ENCODE data around the gene TNFRSF4.

The TNFRSF4 gene

DNA sequence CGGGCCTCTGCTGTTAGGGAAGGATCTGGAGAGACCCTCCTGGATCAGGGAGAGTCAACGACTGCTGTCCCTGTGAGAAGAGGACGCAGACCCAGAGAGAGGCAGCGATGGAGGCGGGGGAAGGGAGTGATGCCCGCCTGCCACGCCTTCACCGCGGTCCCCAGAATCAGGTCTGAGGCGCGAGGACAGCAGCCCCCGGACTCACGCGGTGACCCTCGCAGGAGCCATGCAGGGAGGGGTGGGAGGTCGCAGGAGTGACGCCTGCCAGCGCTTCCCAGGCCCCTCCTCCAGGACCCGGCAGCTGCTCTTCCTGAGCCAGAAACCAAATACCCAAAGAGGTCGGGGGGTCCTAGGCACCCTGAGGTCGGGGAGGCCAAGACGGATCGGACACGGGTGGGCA, 6.2 kb upstream of the TNFRSF4 start:
- POLR2A ChIA-PET (ENCODE audit: low non-redundant PET) = no interaction called here

DNA sequence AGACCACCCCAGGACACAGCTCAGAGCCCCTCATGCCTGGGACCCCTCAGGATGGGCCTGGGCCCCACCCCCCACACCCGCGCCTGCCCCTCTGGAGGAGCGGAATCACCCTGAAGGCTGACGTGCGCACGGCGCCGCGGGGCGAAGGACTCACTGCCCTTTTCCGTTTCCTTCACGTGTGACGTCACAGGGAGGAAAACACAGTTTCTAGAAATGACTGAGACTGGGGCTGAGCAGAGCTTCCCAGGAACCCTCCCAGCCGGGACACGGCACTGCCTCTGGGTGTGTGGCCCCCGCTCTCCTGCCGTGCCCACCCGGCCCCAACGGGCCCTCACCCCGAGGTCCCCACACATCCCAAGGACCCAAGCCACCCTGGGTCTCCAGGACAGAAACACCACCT, 5.4 kb upstream of the TNFRSF4 start:
- H3K27ac ChIP-seq = peak overlapping the region; percentile 75
- CTCF ChIA-PET = no interaction called here
- DNase-seq (ENCODE audit: low spot score) = no peak
- TF ChIP-seq, protein P1, sequence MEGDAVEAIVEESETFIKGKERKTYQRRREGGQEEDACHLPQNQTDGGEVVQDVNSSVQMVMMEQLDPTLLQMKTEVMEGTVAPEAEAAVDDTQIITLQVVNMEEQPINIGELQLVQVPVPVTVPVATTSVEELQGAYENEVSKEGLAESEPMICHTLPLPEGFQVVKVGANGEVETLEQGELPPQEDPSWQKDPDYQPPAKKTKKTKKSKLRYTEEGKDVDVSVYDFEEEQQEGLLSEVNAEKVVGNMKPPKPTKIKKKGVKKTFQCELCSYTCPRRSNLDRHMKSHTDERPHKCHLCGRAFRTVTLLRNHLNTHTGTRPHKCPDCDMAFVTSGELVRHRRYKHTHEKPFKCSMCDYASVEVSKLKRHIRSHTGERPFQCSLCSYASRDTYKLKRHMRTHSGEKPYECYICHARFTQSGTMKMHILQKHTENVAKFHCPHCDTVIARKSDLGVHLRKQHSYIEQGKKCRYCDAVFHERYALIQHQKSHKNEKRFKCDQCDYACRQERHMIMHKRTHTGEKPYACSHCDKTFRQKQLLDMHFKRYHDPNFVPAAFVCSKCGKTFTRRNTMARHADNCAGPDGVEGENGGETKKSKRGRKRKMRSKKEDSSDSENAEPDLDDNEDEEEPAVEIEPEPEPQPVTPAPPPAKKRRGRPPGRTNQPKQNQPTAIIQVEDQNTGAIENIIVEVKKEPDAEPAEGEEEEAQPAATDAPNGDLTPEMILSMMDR (conservative IDR thresholded peaks at IDR 0.05; ENCODE audit: low read depth) = no peak
- POLR2A ChIA-PET (ENCODE audit: low non-redundant PET) = no interaction called here

More for the DNA sequence above, 6.2 kb upstream of the TNFRSF4 start:
- H3K27ac ChIP-seq = peak overlapping the region; percentile 75; the same call in 1 of the 2 replicates
- no peak for DNase-seq (ENCODE audit: low spot score)
- CTCF ChIA-PET = interaction anchor here (0.7 kb wide), 1 partner anchor 206 kb away, joined by 3 read pairs; no protein-coding TSS in a partner anchor
- TF ChIP-seq, protein P1 (conservative IDR thresholded peaks at IDR 0.05; ENCODE audit: low read depth) = no peak

DNA sequence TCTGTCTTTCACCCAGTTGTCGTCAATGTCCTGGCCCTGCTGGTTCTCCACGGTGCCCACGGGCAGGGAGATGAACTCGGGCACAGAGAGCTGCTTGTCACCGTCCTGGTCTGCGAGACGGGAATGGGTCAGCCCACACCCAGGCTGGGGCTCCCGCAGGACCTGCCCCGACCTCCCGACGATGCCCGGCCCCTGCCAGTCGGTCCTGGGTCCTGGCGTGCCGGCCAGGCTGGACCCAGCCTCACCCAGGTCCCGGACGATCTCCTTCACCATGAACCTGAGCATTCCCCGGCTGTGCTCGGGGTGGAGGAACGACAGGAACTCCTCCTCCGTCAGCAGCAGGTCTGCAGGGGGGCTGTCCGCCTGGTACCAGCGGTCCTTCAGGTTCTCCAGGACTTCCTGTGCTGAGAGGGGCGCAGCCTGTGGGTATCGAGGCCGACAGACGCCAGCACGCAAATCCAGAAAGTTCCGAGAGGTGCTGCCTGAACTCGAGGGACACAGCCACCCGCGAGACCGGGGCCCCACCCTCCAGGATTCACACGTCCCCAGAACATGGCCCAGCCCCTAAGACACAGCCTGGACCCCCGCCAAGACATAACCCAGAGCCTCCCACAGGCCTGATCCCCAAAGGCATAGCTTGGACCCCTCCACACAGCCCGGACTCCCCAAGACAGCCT, 4.7 kb upstream of the TNFRSF4 start:
- no peak for DNase-seq (ENCODE audit: low spot score)
- peak overlapping the region; percentile 75 for H3K27ac ChIP-seq
- TF ChIP-seq, protein P1 (conservative IDR thresholded peaks at IDR 0.05; ENCODE audit: low read depth) = no peak
- ChIA-PET POLR2A (ENCODE audit: low non-redundant PET) (no interaction called here), CTCF (no interaction called here)

DNA sequence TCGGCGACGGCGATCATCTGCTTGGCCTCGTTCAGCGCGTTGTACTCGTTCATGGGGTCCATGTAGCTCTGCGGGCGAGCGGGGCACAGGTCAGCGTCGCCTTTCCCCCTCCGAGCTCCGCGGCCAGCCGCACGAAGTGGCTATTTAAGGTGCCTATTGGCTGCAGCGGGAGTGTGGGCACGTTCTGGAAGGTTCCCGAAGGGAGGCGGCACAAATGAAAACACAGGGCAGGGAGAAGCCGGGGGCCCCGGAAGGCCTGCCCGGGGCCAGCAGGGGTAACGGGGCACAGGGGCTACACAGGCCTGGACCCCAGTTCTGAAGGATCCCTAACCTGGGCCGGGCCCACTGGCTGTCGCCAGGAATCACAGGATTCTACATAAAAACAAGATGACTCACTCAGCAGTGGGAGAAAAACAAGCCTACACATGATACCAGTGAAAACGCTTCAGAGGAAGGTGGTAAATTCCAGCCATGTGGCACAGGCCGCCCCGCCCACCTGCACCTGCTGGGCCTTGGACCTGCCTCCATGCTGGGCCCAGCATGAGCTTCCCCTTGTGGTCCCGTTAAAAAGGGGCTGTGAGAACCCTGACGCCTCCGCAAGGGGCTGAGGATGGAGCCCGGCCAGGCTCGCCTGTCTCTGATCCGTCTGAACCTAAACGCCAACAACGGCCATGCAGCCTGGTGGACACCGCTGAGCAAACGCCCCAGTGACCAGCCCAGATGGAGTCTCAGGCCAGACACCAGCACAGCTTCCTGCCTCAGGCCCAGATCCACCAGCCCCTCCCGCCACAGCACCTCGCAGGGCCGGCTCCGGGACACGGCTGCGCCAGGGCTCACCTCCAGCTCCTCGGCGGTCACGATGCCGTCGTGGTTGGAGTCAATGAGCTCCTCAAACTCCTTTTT, 3.9 kb upstream of the TNFRSF4 start:
- CTCF ChIA-PET = interaction anchor here (0.6 kb wide), 1 partner anchor 58 kb away, joined by 3 read pairs; no protein-coding TSS in a partner anchor
- POLR2A ChIA-PET (ENCODE audit: low non-redundant PET) = no interaction called here
- TF ChIP-seq, protein P1 (conservative IDR thresholded peaks at IDR 0.05; ENCODE audit: low read depth) = no peak
- peak; percentile 91 for DNase-seq (ENCODE audit: low spot score)
- H3K27ac ChIP-seq = peak overlapping the region; percentile 75

DNA sequence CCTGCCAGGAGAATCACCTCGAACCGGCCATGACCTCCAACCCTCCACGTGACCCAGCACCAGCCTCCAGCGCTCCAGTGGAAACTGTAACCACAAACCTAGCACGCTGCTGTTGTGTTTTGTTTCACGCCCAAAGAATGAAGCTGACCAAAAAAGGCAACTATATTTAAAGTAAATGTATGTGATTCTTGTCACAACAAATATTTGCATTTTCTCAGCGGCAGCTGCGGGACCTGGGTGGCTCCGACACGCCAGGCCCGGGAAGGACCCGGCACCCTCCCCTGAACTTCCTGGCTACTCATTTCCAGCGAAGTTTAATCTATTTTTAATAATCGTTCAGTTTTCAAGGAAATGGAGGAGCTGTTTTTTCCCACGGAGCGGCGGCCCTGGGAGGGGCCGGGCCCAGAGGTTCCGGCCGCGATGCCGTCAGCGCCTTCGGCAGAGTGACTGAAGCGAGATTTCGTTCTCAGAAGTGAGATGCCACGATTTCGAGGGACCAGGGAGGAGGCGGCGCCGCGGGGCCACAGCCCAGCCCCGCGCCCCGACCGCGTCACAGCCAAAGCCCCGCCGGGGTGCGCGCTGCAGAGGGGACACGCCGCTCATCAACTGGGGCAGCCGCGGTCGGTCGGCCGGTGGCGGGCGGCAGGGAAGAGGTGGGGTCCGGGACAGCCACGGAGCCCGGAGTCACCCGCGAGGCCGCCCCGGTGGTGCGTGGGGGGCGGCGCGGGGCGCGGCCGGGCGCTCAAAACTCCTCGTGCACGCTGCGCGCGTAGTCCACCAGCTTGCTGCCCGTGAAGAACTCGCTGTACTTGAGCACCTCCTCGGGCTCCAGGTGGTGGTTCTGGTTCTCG, 3.0 kb upstream of the TNFRSF4 start:
- TF ChIP-seq, protein P1 (conservative IDR thresholded peaks at IDR 0.05; ENCODE audit: low read depth) = no peak
- POLR2A ChIA-PET (ENCODE audit: low non-redundant PET) = no interaction called here
- no peak for DNase-seq (ENCODE audit: low spot score)
- CTCF ChIA-PET = interaction anchor here (0.6 kb wide), 1 partner anchor 57 kb away, joined by 3 read pairs; no protein-coding TSS in a partner anchor
- H3K27ac ChIP-seq = peak overlapping the region; percentile 75
